ENCODE results near the gene TMOD3.

Gene TMOD3

GRCh38 chr15:51931016-51931415 lies 101.6 kb downstream of the TMOD3 start:
- no peak for TF ChIP-seq CTCF (IDR thresholded peaks at IDR 0.05)

GRCh38 chr15:51931638-51932037 lies 102.2 kb downstream of the TMOD3 start:
- no peak for TF ChIP-seq CTCF (IDR thresholded peaks at IDR 0.05)

GRCh38 chr15:51932161-51932560 lies 102.7 kb downstream of the TMOD3 start:
- TF ChIP-seq CTCF (IDR thresholded peaks at IDR 0.05) = no peak

- TF ChIP-seq CTCF (IDR thresholded peaks at IDR 0.05) = no peak
Observed at GRCh38 chr15:51935466-51936104, 106.1 kb downstream of the TMOD3 start.

GRCh38 chr15:51936105-51936478 lies 106.6 kb downstream of the TMOD3 start:
- no peak for TF ChIP-seq CTCF (IDR thresholded peaks at IDR 0.05)

- TF ChIP-seq CTCF (IDR thresholded peaks at IDR 0.05) = no peak
Observed at GRCh38 chr15:51938286-51938685, 108.8 kb downstream of the TMOD3 start.

- TF ChIP-seq CTCF (IDR thresholded peaks at IDR 0.05) = no peak
Observed at GRCh38 chr15:51939216-51939615, 109.8 kb downstream of the TMOD3 start.

- no peak for TF ChIP-seq CTCF (IDR thresholded peaks at IDR 0.05)
Observed at GRCh38 chr15:51947124-51947523, 117.7 kb downstream of the TMOD3 start.

Data from LNCAP (cell line).